Measurements from ENCODE around the gene P2RY6.
A peak's percentile ranks its signal among the peaks of the same experiment; 100 is the strongest.
"Not testable (repeated sequence)": the region's sequence is repeated elsewhere in the genome, so short reads cannot be mapped to it uniquely, and the experiment has no call there.

Gene P2RY6

GRCh38 chr11:73262851-73263495 is 9.2 kb upstream of the P2RY6 start:
- DNase-seq = no peak

- DNase-seq = no peak
Observed at GRCh38 chr11:73263640-73264039, 8.5 kb upstream of the P2RY6 start.

- no peak for DNase-seq
Observed at GRCh38 chr11:73265278-73265810, 6.8 kb upstream of the P2RY6 start.

GRCh38 chr11:73265853-73266645 is 6.1 kb upstream of the P2RY6 start:
- no peak for DNase-seq

GRCh38 chr11:73266646-73267020 is 5.5 kb upstream of the P2RY6 start:
- no peak for DNase-seq

- DNase-seq = peak; percentile 9
Observed at GRCh38 chr11:73267122-73267846, 4.9 kb upstream of the P2RY6 start.

- DNase-seq = no peak
Observed at GRCh38 chr11:73267906-73268540, 4.1 kb upstream of the P2RY6 start.

- DNase-seq = no peak
Observed at GRCh38 chr11:73268671-73269271, 3.4 kb upstream of the P2RY6 start.

- no peak for DNase-seq
Observed at GRCh38 chr11:73269459-73270015, 2.6 kb upstream of the P2RY6 start.

GRCh38 chr11:73270016-73270854 is 1.9 kb upstream of the P2RY6 start:
- no peak for DNase-seq

- no peak for DNase-seq
Observed at GRCh38 chr11:73270855-73271477, 1.2 kb upstream of the P2RY6 start.

GRCh38 chr11:73271478-73271865 is 666 bp upstream of the P2RY6 start:
- not testable (repeated sequence) for DNase-seq

- DNase-seq = no peak
Observed at GRCh38 chr11:73272680-73273038, 521 bp downstream of the P2RY6 start.

GRCh38 chr11:73273222-73273895 is 1.2 kb downstream of the P2RY6 start:
- DNase-seq = no peak

- DNase-seq = not testable (repeated sequence)
Observed at GRCh38 chr11:73274191-73274590, 2.1 kb downstream of the P2RY6 start.

GRCh38 chr11:73274722-73275380 is 2.7 kb downstream of the P2RY6 start:
- DNase-seq = no peak

GRCh38 chr11:73275381-73275750 is 3.2 kb downstream of the P2RY6 start:
- DNase-seq = no peak

GRCh38 chr11:73277467-73277866 is 5.3 kb downstream of the P2RY6 start:
- DNase-seq = no peak

GRCh38 chr11:73280626-73281025 is 8.5 kb downstream of the P2RY6 start:
- DNase-seq = no peak

GRCh38 chr11:73281201-73281741 is 9.1 kb downstream of the P2RY6 start:
- peak; percentile 12 for DNase-seq
